Measurements from ENCODE around the gene FAM118B.

The FAM118B gene

DNA sequence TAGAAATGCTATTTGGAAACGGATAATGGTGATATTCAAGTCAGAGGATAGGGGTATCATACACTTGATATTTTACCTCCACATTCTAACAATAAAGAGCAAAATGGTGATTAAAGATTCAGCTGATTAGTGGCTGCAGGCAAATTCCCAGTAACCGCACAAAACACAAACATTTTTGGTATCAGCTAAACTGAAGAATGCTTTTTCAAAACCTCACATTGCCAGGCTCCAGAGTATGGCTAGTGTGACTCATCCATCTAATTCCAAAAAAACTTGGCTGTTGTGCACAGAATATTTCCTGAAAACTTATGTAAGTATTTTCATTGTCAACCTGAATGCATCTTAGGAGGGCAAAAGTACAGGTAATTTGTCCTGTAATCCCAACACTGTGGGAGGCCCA, 46.2 kb downstream of the FAM118B start:
- TF ChIP-seq ZNF274 (IDR thresholded peaks at IDR 0.05; ENCODE audit: low read depth, low read length): no peak
- H3K4me3 ChIP-seq (ENCODE audit: low read length): no peak overlapping the region

DNA sequence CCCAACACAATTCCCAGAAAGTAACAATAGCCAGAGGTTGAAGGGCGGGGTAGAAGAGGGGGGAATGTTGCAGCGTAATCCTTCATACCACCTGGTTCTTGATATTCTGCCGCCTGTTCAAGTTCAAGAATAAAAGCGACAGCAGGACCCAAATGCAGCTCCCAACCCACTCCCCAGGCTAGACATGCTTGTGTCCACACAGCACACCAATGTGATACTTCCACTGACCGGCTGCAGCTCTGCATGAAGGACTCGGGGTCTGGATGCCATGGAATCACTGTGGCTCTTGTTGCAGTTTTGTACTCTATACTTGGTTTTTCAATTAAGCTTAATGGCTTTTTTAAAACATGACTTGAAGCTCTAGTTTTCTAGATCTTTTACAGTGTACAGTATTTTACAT, 50.6 kb downstream of the FAM118B start:
- no peak for TF ChIP-seq ZNF274 (IDR thresholded peaks at IDR 0.05; ENCODE audit: low read depth, low read length)
- H3K4me3 ChIP-seq (ENCODE audit: low read length): no peak overlapping the region

GRCh38 chr11:126263489-126263888, 51.9 kb downstream of the FAM118B start:
- H3K4me3 ChIP-seq (ENCODE audit: low read length): no peak overlapping the region
- no peak for TF ChIP-seq ZNF274 (IDR thresholded peaks at IDR 0.05; ENCODE audit: low read depth, low read length)

- H3K4me3 ChIP-seq (ENCODE audit: low read length): no peak overlapping the region
- TF ChIP-seq ZNF274 (IDR thresholded peaks at IDR 0.05; ENCODE audit: low read depth, low read length): no peak
These were observed 54.2 kb downstream of the FAM118B start for GRCh38 chr11:126265811-126266210.

- peak overlapping the region; percentile 98 for H3K4me3 ChIP-seq (ENCODE audit: low read length)
- TF ChIP-seq ZNF274 (IDR thresholded peaks at IDR 0.05; ENCODE audit: low read depth, low read length): no peak
These were observed 56.1 kb downstream of the FAM118B start for GRCh38 chr11:126267650-126268049.

DNA sequence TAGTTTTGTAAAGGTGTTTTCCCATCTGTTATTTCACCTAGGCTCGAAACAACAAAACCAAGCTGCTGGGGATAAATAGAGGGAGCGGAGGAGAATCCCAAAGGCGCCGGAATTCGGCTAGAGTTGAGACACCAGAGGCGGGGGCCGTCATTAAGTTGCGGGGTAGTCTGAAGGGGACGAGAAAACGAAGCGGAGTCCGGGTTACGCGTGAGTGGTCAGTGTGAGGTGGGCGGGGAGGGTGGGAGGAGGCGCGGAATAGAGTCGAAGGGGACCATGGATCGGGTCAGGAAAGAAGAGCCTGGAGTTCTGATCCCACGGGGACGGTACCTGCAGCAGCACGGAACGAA, 56.8 kb downstream of the FAM118B start:
- no peak for TF ChIP-seq ZNF274 (IDR thresholded peaks at IDR 0.05; ENCODE audit: low read depth, low read length)
- H3K4me3 ChIP-seq (ENCODE audit: low read length): peak overlapping the region; percentile 98

- no peak for TF ChIP-seq ZNF274 (IDR thresholded peaks at IDR 0.05; ENCODE audit: low read depth, low read length)
- H3K4me3 ChIP-seq (ENCODE audit: low read length): peak within 1 kb of the TSS; percentile 98
These were observed 57.4 kb downstream of the FAM118B start, which contains the start of the genes FOXRED1 and SRPRA for GRCh38 chr11:126268708-126269579. Gene FOXRED1, plus strand, starts transcription at chr11:126269154. Its CDS starts 53 bp downstream, at chr11:126269207. Gene SRPRA, minus strand, starts transcription at chr11:126268895. Its CDS starts 91 bp downstream, at chr11:126268804.

DNA sequence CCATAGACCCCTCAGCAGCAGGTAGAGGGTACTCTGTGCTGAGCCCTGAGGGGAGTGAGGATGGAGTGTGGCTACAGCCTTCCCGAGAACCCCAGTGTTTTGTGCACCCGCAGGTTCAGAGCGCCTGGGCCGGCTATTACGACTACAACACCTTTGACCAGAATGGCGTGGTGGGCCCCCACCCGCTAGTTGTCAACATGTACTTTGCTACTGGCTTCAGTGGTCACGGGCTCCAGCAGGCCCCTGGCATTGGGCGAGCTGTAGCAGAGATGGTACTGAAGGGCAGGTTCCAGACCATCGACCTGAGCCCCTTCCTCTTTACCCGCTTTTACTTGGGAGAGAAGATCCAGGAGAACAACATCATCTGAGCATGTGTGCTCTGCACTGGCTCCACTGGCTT, 65.7 kb downstream of the FAM118B start:
- TF ChIP-seq ZNF274 (IDR thresholded peaks at IDR 0.05; ENCODE audit: low read depth, low read length): no peak
- no peak overlapping the region for H3K4me3 ChIP-seq (ENCODE audit: low read length)

GRCh38 chr11:126277780-126278179, 66.2 kb downstream of the FAM118B start:
- TF ChIP-seq ZNF274 (IDR thresholded peaks at IDR 0.05; ENCODE audit: low read depth, low read length): no peak
- no peak overlapping the region for H3K4me3 ChIP-seq (ENCODE audit: low read length)

GRCh38 chr11:126279191-126279590, 67.6 kb downstream of the FAM118B start:
- no peak for TF ChIP-seq ZNF274 (IDR thresholded peaks at IDR 0.05; ENCODE audit: low read depth, low read length)
- H3K4me3 ChIP-seq (ENCODE audit: low read length): no peak overlapping the region

DNA sequence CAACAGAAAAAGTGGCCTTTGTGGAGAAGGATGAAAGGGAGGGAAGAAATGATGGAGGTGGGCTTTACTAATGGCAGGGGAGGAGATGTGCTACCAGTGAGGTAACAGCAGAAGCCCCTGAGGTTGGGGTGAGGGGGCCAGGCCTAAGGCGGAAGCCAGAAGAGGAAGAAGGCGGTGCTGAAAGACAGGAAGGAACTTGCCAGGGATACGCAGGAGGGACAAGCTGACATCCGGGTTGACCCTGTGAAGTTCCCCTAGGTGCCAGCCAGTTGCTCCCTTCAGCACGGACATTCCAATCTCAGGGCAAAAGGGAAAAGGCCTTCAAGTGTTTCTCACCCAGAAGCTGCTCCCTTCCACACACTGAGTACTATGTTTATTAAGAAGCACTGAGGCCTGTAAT, 69.0 kb downstream of the FAM118B start:
- TF ChIP-seq ZNF274 (IDR thresholded peaks at IDR 0.05; ENCODE audit: low read depth, low read length): no peak
- H3K4me3 ChIP-seq (ENCODE audit: low read length): no peak overlapping the region

DNA sequence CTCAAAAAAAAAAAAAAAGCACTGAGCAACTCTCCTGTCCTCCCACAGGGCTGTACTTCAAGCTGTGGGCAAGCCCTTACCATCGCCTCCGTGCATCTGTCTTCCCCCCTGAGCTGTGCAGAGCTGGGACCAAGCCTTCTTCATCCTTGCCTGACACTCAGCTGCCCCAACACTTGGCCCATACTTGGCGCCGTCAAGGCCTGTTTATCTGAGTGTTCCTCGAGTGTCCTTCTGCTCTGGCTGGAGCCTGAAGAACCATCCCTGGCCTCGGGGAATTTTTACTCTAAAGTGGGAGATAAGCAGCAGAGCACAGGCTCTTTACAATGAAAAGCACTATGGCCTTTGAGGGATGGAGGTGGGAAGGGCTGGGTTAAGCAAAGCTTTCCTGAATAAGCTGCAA, 69.7 kb downstream of the FAM118B start:
- no peak overlapping the region for H3K4me3 ChIP-seq (ENCODE audit: low read length)

DNA sequence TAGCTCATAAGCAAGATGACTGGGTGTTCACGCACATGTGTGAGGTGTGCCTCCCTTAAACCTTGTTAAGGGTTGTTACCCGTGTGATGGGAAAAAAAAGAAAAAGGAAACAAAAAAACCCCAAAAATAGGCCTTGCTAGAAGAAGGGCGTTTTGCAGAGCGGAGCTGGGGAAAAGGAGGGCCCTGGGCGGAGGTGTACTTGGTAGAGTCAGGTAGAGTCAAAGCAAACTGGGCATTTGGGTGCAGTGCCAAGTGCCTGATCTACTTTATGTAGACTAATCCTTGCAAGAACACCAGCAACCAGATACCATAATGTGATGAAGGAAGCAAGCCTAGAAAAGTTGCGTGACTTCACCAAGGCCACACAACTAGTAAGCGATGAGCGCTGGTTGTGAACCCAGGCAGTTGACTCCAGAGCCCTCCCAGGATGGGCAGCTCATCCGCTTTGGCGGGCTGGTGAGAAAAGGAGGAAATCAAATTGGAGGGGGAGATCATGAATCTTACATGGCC, 70.1 kb downstream of the FAM118B start:
- no peak overlapping the region for H3K4me3 ChIP-seq (ENCODE audit: low read length)
- TF ChIP-seq ZNF274 (IDR thresholded peaks at IDR 0.05; ENCODE audit: low read depth, low read length): no peak

More for the DNA sequence above, 69.7 kb downstream of the FAM118B start:
- TF ChIP-seq ZNF274 (IDR thresholded peaks at IDR 0.05; ENCODE audit: low read depth, low read length): no peak

GRCh38 chr11:126282361-126282735, 70.8 kb downstream of the FAM118B start:
- peak overlapping the region; percentile 81; the same call in 1 of the 2 replicates for H3K4me3 ChIP-seq (ENCODE audit: low read length)
- no peak for TF ChIP-seq ZNF274 (IDR thresholded peaks at IDR 0.05; ENCODE audit: low read depth, low read length)

Measured in GM08714 (cell line).